ENCODE measurements around the gene ZMIZ2. TPM values are rescaled to one million over a fixed set of nuclear protein-coding genes. Genes with fewer than 3 reads are reported as not detected.
"Not testable (repeated sequence)": the region's sequence is repeated elsewhere in the genome, so short reads cannot be mapped to it uniquely, and the experiment has no call there.

Gene ZMIZ2
- total RNA-seq, 1 donor from 2014 or later = 54.1 TPM

GRCh38 chr7:44765579-44766415 lies 17.1 kb downstream of the ZMIZ2 start:
- intact Hi-C loops (cut with DNase I) = no loop called here
- ATAC-seq (ENCODE audit: poor library complexity) = no peak
- no peak for DNase-seq

GRCh38 chr7:44766416-44766801 lies 17.8 kb downstream of the ZMIZ2 start:
- ATAC-seq (ENCODE audit: poor library complexity) (no peak), DNase-seq (no peak)
- intact Hi-C loops (cut with DNase I) = no loop called here

- intact Hi-C loops (cut with DNase I) = no loop called here
- ATAC-seq (ENCODE audit: poor library complexity) (peak; percentile 1), DNase-seq (no peak)
Observed at GRCh38 chr7:44767134-44767911, 18.7 kb downstream of the ZMIZ2 start.

- ATAC-seq (ENCODE audit: poor library complexity) (peak; percentile 76), DNase-seq (peak; percentile 85)
- intact Hi-C loops (cut with DNase I) = no loop called here
Observed at GRCh38 chr7:44767912-44768627, 19.4 kb downstream of the ZMIZ2 start.

- ATAC-seq (ENCODE audit: poor library complexity) = peak; percentile 27
- intact Hi-C loops (cut with DNase I) = no loop called here
- DNase-seq = no peak
Observed at GRCh38 chr7:44768628-44769371, 20.2 kb downstream of the ZMIZ2 start.

- DNase-seq (no peak), ATAC-seq (ENCODE audit: poor library complexity) (peak; percentile 4)
- intact Hi-C loops (cut with DNase I) = no loop called here
Observed at GRCh38 chr7:44769376-44769775, 20.7 kb downstream of the ZMIZ2 start.

GRCh38 chr7:44769776-44770294 lies 21.2 kb downstream of the ZMIZ2 start:
- no peak for DNase-seq
- intact Hi-C loops (cut with DNase I) = no loop called here
- peak; percentile 49 for ATAC-seq (ENCODE audit: poor library complexity)

GRCh38 chr7:44771358-44771757 lies 22.7 kb downstream of the ZMIZ2 start:
- ATAC-seq (ENCODE audit: poor library complexity) (no peak), DNase-seq (no peak)
- intact Hi-C loops (cut with DNase I) = no loop called here

- DNase-seq = no peak
- intact Hi-C loops (cut with DNase I) = no loop called here
- no peak for ATAC-seq (ENCODE audit: poor library complexity)
Observed at GRCh38 chr7:44772440-44772839, 23.8 kb downstream of the ZMIZ2 start.

GRCh38 chr7:44772867-44773266 lies 24.2 kb downstream of the ZMIZ2 start:
- ATAC-seq (ENCODE audit: poor library complexity) (no peak), DNase-seq (no peak)
- intact Hi-C loops (cut with DNase I) = no loop called here

- ATAC-seq (ENCODE audit: poor library complexity); intact Hi-C loops (cut with DNase I); DNase-seq: not testable (repeated sequence)
Observed at GRCh38 chr7:44774486-44774885, 25.8 kb downstream of the ZMIZ2 start.

- DNase-seq = no peak
- intact Hi-C loops (cut with DNase I) = no loop called here
- ATAC-seq (ENCODE audit: poor library complexity) = no peak
Observed at GRCh38 chr7:44775383-44776107, 26.9 kb downstream of the ZMIZ2 start.

GRCh38 chr7:44776211-44776610 lies 27.6 kb downstream of the ZMIZ2 start:
- DNase-seq (no peak), ATAC-seq (ENCODE audit: poor library complexity) (no peak)
- intact Hi-C loops (cut with DNase I) = no loop called here

GRCh38 chr7:44782460-44782859 lies 33.8 kb downstream of the ZMIZ2 start:
- DNase-seq (no peak), ATAC-seq (ENCODE audit: poor library complexity) (no peak)
- intact Hi-C loops (cut with DNase I) = no loop called here

GRCh38 chr7:44783407-44783806 lies 34.8 kb downstream of the ZMIZ2 start:
- intact Hi-C loops (cut with DNase I) = no loop called here
- ATAC-seq (ENCODE audit: poor library complexity) = no peak
- DNase-seq = no peak

- DNase-seq = no peak
- ATAC-seq (ENCODE audit: poor library complexity) = no peak
- intact Hi-C loops (cut with DNase I) = no loop called here
Observed at GRCh38 chr7:44784364-44784763, 35.7 kb downstream of the ZMIZ2 start.

- intact Hi-C loops (cut with DNase I); DNase-seq: not testable (repeated sequence)
Observed at GRCh38 chr7:44785218-44785617, 36.6 kb downstream of the ZMIZ2 start.

GRCh38 chr7:44787041-44787440 lies 38.4 kb downstream of the ZMIZ2 start:
- DNase-seq (no peak), ATAC-seq (ENCODE audit: poor library complexity) (no peak)
- intact Hi-C loops (cut with DNase I) = no loop called here

More at GRCh38 chr7:44785218-44785617, 36.6 kb downstream of the ZMIZ2 start:
- ATAC-seq (ENCODE audit: poor library complexity) = not testable (repeated sequence)

Measured in Right ventricle myocardium superior (tissue), 1 donor.